HG03060 (cell line): ENCODE data around the gene EPS8L1.
A peak's percentile ranks its signal among the peaks of the same experiment; 100 is the strongest.

Source experiments
- ATAC-seq: cut with Tn5 transposase; IDR thresholded peaks from one replicate; pipeline ENCODE4 v1.9.1; 2021; ENCODE audit warnings: low read depth, moderate number of reproducible peaks; ENCODE audit not compliant: unreplicated experiment

Gene EPS8L1

GRCh38 chr19:55112777-55113569, 37.3 kb downstream of the EPS8L1 start:
- ATAC-seq = no peak

GRCh38 chr19:55113570-55114039, 37.9 kb downstream of the EPS8L1 start:
- no peak for ATAC-seq

GRCh38 chr19:55114566-55115145, 39.0 kb downstream of the EPS8L1 start:
- ATAC-seq = no peak

GRCh38 chr19:55115446-55116065, 39.9 kb downstream of the EPS8L1 start:
- ATAC-seq = no peak

GRCh38 chr19:55116232-55116858, 40.7 kb downstream of the EPS8L1 start:
- no peak for ATAC-seq

- no peak for ATAC-seq
These were observed 41.4 kb downstream of the EPS8L1 start, which contains the start of gene PPP1R12C for GRCh38 chr19:55116859-55117662. Gene PPP1R12C (minus strand): TSS chr19:55117637. CDS start chr19:55117543, 94 bp downstream.

- ATAC-seq = peak; percentile 75
These were observed 42.2 kb downstream of the EPS8L1 start for GRCh38 chr19:55117663-55118391.

- no peak for ATAC-seq
These were observed 42.8 kb downstream of the EPS8L1 start for GRCh38 chr19:55118401-55118991.

GRCh38 chr19:55119053-55119452, 43.4 kb downstream of the EPS8L1 start:
- ATAC-seq = no peak

GRCh38 chr19:55131421-55131820, 55.8 kb downstream of the EPS8L1 start:
- no peak for ATAC-seq

GRCh38 chr19:55132453-55133129, 56.9 kb downstream of the EPS8L1 start:
- ATAC-seq = no peak

GRCh38 chr19:55133639-55134444, 58.2 kb downstream of the EPS8L1 start:
- ATAC-seq = no peak

GRCh38 chr19:55134736-55135135, 59.1 kb downstream of the EPS8L1 start:
- ATAC-seq = no peak

- ATAC-seq = no peak
These were observed 60.9 kb downstream of the EPS8L1 start for GRCh38 chr19:55136399-55137102.
